HEK293 (cell line): ENCODE measurements around the gene CD2AP.
A peak's percentile ranks its signal among the peaks of the same experiment; 100 is the strongest.

Source experiments
- CTCF ChIA-PET: fragments of 350-600 bp; formaldehyde crosslinking; extraction: SDS; loops from one replicate; lab custom pipeline; 2021; ENCODE audit warnings: antibody characterized with exemption; lab: Yijun Ruan, JAX
- POLR2A ChIA-PET: fragments of 300-600 bp; formaldehyde crosslinking; extraction: SDS; loops from one replicate; lab custom pipeline; 2020; ENCODE audit warnings: antibody characterized with exemption, inconsistent platforms; lab: Yijun Ruan, JAX
- H3K27ac ChIP-seq: fragments of 200-500 bp; sonication (Bioruptor generic); 2 replicates; pipeline ENCODE4 v1.5.1; 2014; ENCODE audit warnings: low read depth, low read length, control low read depth, inconsistent platforms; ENCODE audit errors: extremely low read depth
- H3K36me3 ChIP-seq, 2 experiments: fragments of 200-500 bp in 1 of 2; sonication (Bioruptor generic) in 1 of 2; 1 replicate in 1 of 2; 2 replicates in 1 of 2; pipeline ENCODE4 v1.5.1; 2014 to 2017; ENCODE audit warnings: inconsistent platforms in 2 of 2, low read length in 2 of 2; ENCODE audit not compliant: control insufficient read depth in 2 of 2, insufficient read depth in 1 of 2
- H3K4me1 ChIP-seq: fragments of 200-500 bp; sonication (Bioruptor generic); 2 replicates; pipeline ENCODE4 v1.5.1; 2014; ENCODE audit warnings: mild to moderate bottlenecking, low read length, inconsistent platforms; ENCODE audit not compliant: control insufficient read depth, insufficient read depth
- H3K4me3 ChIP-seq: 2 replicates; pipeline ENCODE4 v1.5.1; 2011; ENCODE audit warnings: low read depth, mild to moderate bottlenecking, control low read depth, low read length, moderate library complexity
- H3K9me3 ChIP-seq: fragments of 200-500 bp; sonication (Bioruptor generic); 2 replicates; pipeline ENCODE4 v1.5.1; 2014; ENCODE audit warnings: low read depth, low read length, inconsistent platforms; ENCODE audit not compliant: control insufficient read depth, insufficient read depth
- HOXA7 ChIP-seq: sonication (generic); formaldehyde crosslinking; IDR thresholded peaks from 2 replicates; pipeline ENCODE4 v1.8.1; 2022; ENCODE audit warnings: missing genetic modification reagents, borderline replicate concordance
- INSM2 ChIP-seq: fragments of 450-650 bp; formaldehyde crosslinking; IDR thresholded peaks from 2 replicates; pipeline ENCODE4 v1.5.1; 2016; ENCODE audit warnings: missing biosample characterization, missing genetic modification characterization
- KLF10 ChIP-seq: fragments of 450-650 bp; IDR thresholded peaks from 2 replicates; pipeline ENCODE4 v1.5.1; 2018; ENCODE audit warnings: missing biosample characterization, mild to moderate bottlenecking, missing genetic modification characterization
- MZF1 ChIP-seq: fragments of 450-650 bp; formaldehyde crosslinking; IDR thresholded peaks from 2 replicates; pipeline ENCODE4 v1.5.1; 2017; ENCODE audit warnings: missing biosample characterization, missing genetic modification characterization, borderline replicate concordance
- OVOL3 ChIP-seq: fragments of 450-650 bp; formaldehyde crosslinking; IDR thresholded peaks from 2 replicates; pipeline ENCODE4 v1.5.1; 2016; ENCODE audit warnings: missing biosample characterization, missing genetic modification characterization
- RBAK ChIP-seq: fragments of 450-650 bp; formaldehyde crosslinking; IDR thresholded peaks from 2 replicates; pipeline ENCODE4 v1.5.1; 2016; ENCODE audit warnings: missing biosample characterization, missing genetic modification characterization
- REST ChIP-seq: fragments of 450-650 bp; formaldehyde crosslinking; IDR thresholded peaks from 2 replicates; pipeline ENCODE4 v1.5.1; 2016; ENCODE audit warnings: missing biosample characterization, missing genetic modification characterization
- ZBTB26 ChIP-seq: fragments of 450-650 bp; formaldehyde crosslinking; optimal IDR thresholded peaks from 2 replicates; pipeline ENCODE3; 2016; ENCODE audit warnings: missing biosample characterization, mild to moderate bottlenecking, missing genetic modification characterization
- ZNF148 ChIP-seq: fragments of 450-650 bp; formaldehyde crosslinking; IDR thresholded peaks from 2 replicates; pipeline ENCODE4 v1.5.0; 2017; ENCODE audit warnings: missing biosample characterization, missing genetic modification characterization, borderline replicate concordance
- ZNF202 ChIP-seq: fragments of 450-650 bp; formaldehyde crosslinking; IDR thresholded peaks from 2 replicates; pipeline ENCODE4 v1.5.1; 2016; ENCODE audit warnings: missing biosample characterization, missing genetic modification characterization, borderline replicate concordance
- ZNF239 ChIP-seq: fragments of 450-650 bp; formaldehyde crosslinking; IDR thresholded peaks from 2 replicates; pipeline ENCODE4 v1.5.1; 2016; ENCODE audit warnings: missing biosample characterization, missing genetic modification characterization
- ZNF354C ChIP-seq: fragments of 450-650 bp; formaldehyde crosslinking; IDR thresholded peaks from 2 replicates; pipeline ENCODE4 v1.5.1; 2016; ENCODE audit warnings: missing biosample characterization, missing genetic modification characterization, low read depth, borderline replicate concordance
- ZNF423 ChIP-seq: fragments of 450-650 bp; formaldehyde crosslinking; IDR thresholded peaks from 2 replicates; pipeline ENCODE4 v1.5.1; 2016; ENCODE audit warnings: missing biosample characterization, missing genetic modification characterization
- ZNF426 ChIP-seq: fragments of 450-650 bp; formaldehyde crosslinking; IDR thresholded peaks from 2 replicates; pipeline ENCODE4 v1.5.1; 2017; ENCODE audit warnings: missing biosample characterization, missing genetic modification characterization, mild to moderate bottlenecking, inconsistent platforms, moderate library complexity
- ZNF501 ChIP-seq: fragments of 450-650 bp; formaldehyde crosslinking; IDR thresholded peaks from 2 replicates; pipeline ENCODE4 v1.5.1; 2016; ENCODE audit warnings: missing biosample characterization, missing genetic modification characterization
- ZNF514 ChIP-seq: fragments of 450-650 bp; formaldehyde crosslinking; IDR thresholded peaks from 2 replicates; pipeline ENCODE4 v1.5.1; 2016; ENCODE audit warnings: missing biosample characterization, missing genetic modification characterization
- ZNF600 ChIP-seq: fragments of 450-650 bp; formaldehyde crosslinking; IDR thresholded peaks from 2 replicates; pipeline ENCODE4 v1.5.1; 2016; ENCODE audit warnings: missing biosample characterization, missing genetic modification characterization
- ZNF623 ChIP-seq: fragments of 450-650 bp; formaldehyde crosslinking; IDR thresholded peaks from 2 replicates; pipeline ENCODE4 v1.5.1; 2016; ENCODE audit warnings: missing biosample characterization, missing genetic modification characterization
- ZNF624 ChIP-seq: fragments of 450-650 bp; formaldehyde crosslinking; IDR thresholded peaks from 2 replicates; pipeline ENCODE4 v1.5.1; 2017; ENCODE audit warnings: missing biosample characterization, missing genetic modification characterization
- ZNF747 ChIP-seq: fragments of 450-650 bp; formaldehyde crosslinking; IDR thresholded peaks from 2 replicates; pipeline ENCODE4 v1.5.1; 2016; ENCODE audit warnings: missing biosample characterization, missing genetic modification characterization
- ZNF776 ChIP-seq: fragments of 450-650 bp; formaldehyde crosslinking; IDR thresholded peaks from 2 replicates; pipeline ENCODE4 v1.5.0; 2017; ENCODE audit warnings: missing biosample characterization, missing genetic modification characterization, borderline replicate concordance
- ZNF777 ChIP-seq: fragments of 450-650 bp; formaldehyde crosslinking; IDR thresholded peaks from 2 replicates; pipeline ENCODE4 v1.5.1; 2017; ENCODE audit warnings: missing biosample characterization, missing genetic modification characterization, borderline replicate concordance
- ZNF830 ChIP-seq: fragments of 450-650 bp; IDR thresholded peaks from 2 replicates; pipeline ENCODE4 v1.5.0; 2018; ENCODE audit warnings: missing biosample characterization, missing genetic modification characterization, low read depth, mild to moderate bottlenecking, moderate library complexity
- ZNF843 ChIP-seq: fragments of 450-650 bp; formaldehyde crosslinking; IDR thresholded peaks from 2 replicates; pipeline ENCODE4 v1.5.1; 2016; ENCODE audit warnings: missing biosample characterization, missing genetic modification characterization
- ZSCAN16 ChIP-seq: fragments of 450-650 bp; formaldehyde crosslinking; IDR thresholded peaks from 2 replicates; pipeline ENCODE4 v1.5.1; 2016; ENCODE audit warnings: missing biosample characterization, missing genetic modification characterization
- ZSCAN4 ChIP-seq: fragments of 450-650 bp; formaldehyde crosslinking; IDR thresholded peaks from 2 replicates; pipeline ENCODE4 v1.5.1; 2017; ENCODE audit warnings: missing biosample characterization, missing genetic modification characterization

Gene CD2AP

GRCh38 chr6:47477497-47478232 lies at the start of gene CD2AP:
Gene CD2AP, plus strand, starts transcription at chr6:47477789. Its CDS starts 456 bp downstream, at chr6:47478245.
- POLR2A ChIA-PET, result interaction anchor here (0.5 to 3.2 kb wide), 61 partner anchors 9 to 1350 kb away, joined by 3 to 47 read pairs (median 4); partner anchors contain the start of gene TNFRSF21
- Histone ChIP-seq H3K4me3 (peak within 1 kb of the TSS; percentile 86), H3K36me3 (no peaks in the 10 kb centered on the region), H3K27ac (peak within 1 kb of the TSS; percentile 99), H3K9me3 (no peaks in the 10 kb centered on the region), H3K4me1 (peaks cover 9% of the 10 kb centered on the region)
- CTCF ChIA-PET, result interaction anchor here (0.7 to 3.6 kb wide), 5 partner anchors 12 to 64 kb away, joined by 3 to 22 read pairs (median 5); no protein-coding TSS in a partner anchor
- TF ChIP-seq ZSCAN4 (tag by site-specific recombination) (no peak), ZNF624 (tag by site-specific recombination) (no peak), ZNF423 (no peak; the same call in 1 of the 2 replicates), ZNF202 (no peak), ZNF623 (0 out of 2 replicates have a peak, but pooled peaks have one; percentile 2), ZNF354C (tag by site-specific recombination) (no peak), ZNF843 (tag by site-specific recombination) (0 out of 2 replicates have a peak, but pooled peaks have one; percentile 9), OVOL3 (tag by site-specific recombination) (no peak), ZNF600 (tag by site-specific recombination) (no peak; the same call in 1 of the 2 replicates), ZNF514 (tag by site-specific recombination) (no peak), RBAK (tag by site-specific recombination) (no peak), ZNF830 (no peak), ZBTB26 (tag by site-specific recombination) (peak; percentile 90), INSM2 (tag by site-specific recombination) (no peak), ZNF501 (tag by site-specific recombination) (peak; percentile 73; the same call in 1 of the 2 replicates), ZNF776 (tag by site-specific recombination) (no peak), HOXA7 (CRISPR knock-in tag) (no peak), ZSCAN16 (tag by site-specific recombination) (0 out of 2 replicates have a peak, but pooled peaks have one; percentile 7), KLF10 (0 out of 2 replicates have a peak, but pooled peaks have one; percentile 28), ZNF426 (tag by site-specific recombination) (no peak), ZNF239 (tag by site-specific recombination) (no peak), ZNF777 (tag by site-specific recombination) (no peak), REST (no peak), ZNF747 (tag by site-specific recombination) (no peak), MZF1 (tag by site-specific recombination) (0 out of 2 replicates have a peak, but pooled peaks have one; percentile 43), ZNF148 (tag by site-specific recombination) (no peak)
